Measurements from ENCODE around the gene GALNT9.

GALNT9 gene

GRCh38 chr12:132167611-132168310, 161.6 kb downstream of the GALNT9 start:
- Histone ChIP-seq H3K4me3 (no peak overlapping the region), H3K27ac (no peak overlapping the region)
- TF ChIP-seq CTCF (IDR thresholded peaks at IDR 0.05): no peak
- DNase-seq (ENCODE audit: low spot score): no peak

DNA sequence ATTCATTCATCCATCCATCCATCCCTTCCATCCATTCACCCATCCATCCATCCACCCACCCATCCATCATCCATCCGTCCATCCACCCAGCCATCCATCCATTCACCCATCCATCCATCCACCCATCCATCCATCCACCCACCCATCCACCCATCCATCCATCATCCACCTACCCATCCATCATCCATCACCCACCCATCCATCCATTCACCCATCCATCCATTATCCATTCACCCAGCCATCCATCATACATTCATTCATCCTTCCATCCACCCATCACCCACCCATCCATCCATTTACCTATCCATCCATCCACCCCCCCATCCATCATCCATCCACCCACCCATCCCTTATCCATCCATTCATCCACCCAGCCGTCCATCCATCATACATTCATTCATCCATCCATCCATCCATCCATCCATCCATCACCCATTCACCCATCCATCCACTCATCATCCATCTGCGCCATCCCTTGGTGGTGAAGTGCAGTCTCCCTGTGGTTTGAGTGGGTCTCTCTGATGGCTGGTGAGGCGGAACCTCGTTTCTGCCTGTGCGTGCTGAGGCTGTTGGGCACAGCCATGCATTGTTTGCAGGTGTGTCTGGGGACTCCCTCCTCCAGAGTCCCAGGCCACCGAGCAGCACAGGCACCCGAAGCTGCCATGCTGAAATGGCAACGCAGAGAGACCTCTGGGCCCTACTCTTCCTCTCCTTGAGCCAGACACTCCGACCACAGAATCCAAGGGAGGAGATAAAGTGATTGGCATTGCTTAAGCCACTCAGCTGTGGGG, 162.4 kb downstream of the GALNT9 start:
- DNase-seq (ENCODE audit: low spot score): no peak
- no peak for TF ChIP-seq CTCF (IDR thresholded peaks at IDR 0.05)
- Histone ChIP-seq H3K4me3 (no peak overlapping the region), H3K27ac (no peak overlapping the region)

DNA sequence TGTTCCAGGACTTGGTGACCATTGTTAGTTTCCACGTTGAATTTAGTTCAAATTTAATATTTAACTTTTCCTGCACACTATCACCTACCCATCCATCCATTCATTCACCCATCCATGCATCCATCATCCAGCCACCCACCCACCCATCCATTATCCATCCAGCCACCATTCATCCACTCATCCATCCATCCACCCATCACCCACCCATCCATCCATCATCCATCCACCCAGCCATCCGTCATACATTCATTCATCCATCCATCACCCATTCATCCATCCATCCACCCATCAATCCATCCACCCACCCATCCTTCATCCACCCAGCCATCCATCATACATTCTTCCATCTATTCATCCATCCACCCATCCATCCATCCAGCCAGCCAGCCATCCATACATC, 163.3 kb downstream of the GALNT9 start:
- TF ChIP-seq CTCF (IDR thresholded peaks at IDR 0.05): no peak
- DNase-seq (ENCODE audit: low spot score): no peak
- no peak overlapping the region for H3K27ac ChIP-seq
- H3K4me3 ChIP-seq: no peak overlapping the region

DNA sequence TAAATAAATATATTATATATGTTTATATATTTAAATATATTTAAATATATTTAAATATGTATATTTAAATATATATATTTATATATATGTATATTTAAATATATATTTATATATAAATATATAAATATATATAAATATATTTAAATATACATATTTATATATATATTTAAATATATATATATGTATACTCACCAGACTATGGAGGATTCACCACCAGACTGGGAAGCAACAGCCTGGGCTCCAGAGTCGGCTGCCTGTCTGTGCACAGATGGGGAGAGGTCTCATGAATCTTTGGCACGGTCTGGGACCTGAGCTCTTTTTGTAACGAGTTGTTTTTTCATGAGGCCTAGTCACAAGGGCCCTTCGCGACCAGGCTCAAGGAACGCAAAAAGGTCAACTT, 163.8 kb downstream of the GALNT9 start:
- H3K4me3 ChIP-seq: no peak overlapping the region
- no peak for TF ChIP-seq CTCF (IDR thresholded peaks at IDR 0.05)
- H3K27ac ChIP-seq: no peak overlapping the region
- no peak for DNase-seq (ENCODE audit: low spot score)

DNA sequence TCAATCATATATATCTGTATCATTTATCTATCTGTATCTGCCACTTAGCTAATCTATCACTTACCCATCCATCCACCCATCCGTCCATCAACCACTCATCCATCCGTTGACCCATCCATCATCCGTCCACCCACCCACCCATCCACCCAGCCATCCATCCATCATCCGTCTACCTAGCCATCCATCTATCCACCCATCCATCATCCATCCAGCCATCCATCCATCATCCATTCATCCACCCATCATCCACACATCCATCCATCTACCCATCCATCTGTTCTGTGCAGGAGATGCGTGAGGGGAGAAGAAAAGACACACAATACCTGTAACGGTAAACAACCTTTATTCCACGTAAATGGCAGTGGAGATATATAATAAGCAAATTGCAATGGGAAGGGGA, 165.0 kb downstream of the GALNT9 start:
- H3K27ac ChIP-seq: no peak overlapping the region
- H3K4me3 ChIP-seq: no peak overlapping the region
- DNase-seq (ENCODE audit: low spot score): no peak
- TF ChIP-seq CTCF (IDR thresholded peaks at IDR 0.05): no peak

GRCh38 chr12:132163911-132164288, 165.5 kb downstream of the GALNT9 start:
- no peak for DNase-seq (ENCODE audit: low spot score)
- no peak overlapping the region for H3K4me3 ChIP-seq
- TF ChIP-seq CTCF (IDR thresholded peaks at IDR 0.05): no peak
- H3K27ac ChIP-seq: no peak overlapping the region
